Neural cell (in vitro differentiated cells): ENCODE results near the gene GLI3. TPM values are rescaled to one million over a fixed set of nuclear protein-coding genes. Genes with fewer than 3 reads are reported as not detected.

Source experiments
- H2AFZ ChIP-seq: fragments of 200-600, 300-800 bp; sonication (generic), shearing (Covaris generic); 2 replicates; pipeline ENCODE4 v1.6.0; 2014; ENCODE audit warnings: low read depth, mild to moderate bottlenecking, antibody characterized with exemption, low read length, moderate library complexity
- H3F3A ChIP-seq: fragments of 200-600 bp; shearing (Covaris generic); 2 replicates; pipeline ENCODE4 v1.6.1; 2016; ENCODE audit warnings: mild to moderate bottlenecking, moderate library complexity, mixed read lengths, antibody characterized with exemption, low read length; ENCODE audit not compliant: insufficient read depth, poor library complexity, severe bottlenecking
- H3K27ac ChIP-seq: fragments of 200-600, 300-800 bp; sonication (generic), shearing (Covaris generic); 2 replicates; pipeline ENCODE4 v1.5.1; 2014; ENCODE audit warnings: mild to moderate bottlenecking, low read length, moderate library complexity
- H3K27me3 ChIP-seq: fragments of 300-800, 200-600 bp; sonication (generic), shearing (Covaris generic); 2 replicates; pipeline ENCODE4 v1.6.0; 2014; ENCODE audit warnings: mild to moderate bottlenecking, low read depth, low read length, moderate library complexity; ENCODE audit not compliant: insufficient read depth
- H3K36me3 ChIP-seq: fragments of 300-800, 200-600 bp; sonication (generic), shearing (Covaris generic); 2 replicates; pipeline ENCODE4 v1.5.1; 2014; ENCODE audit warnings: mild to moderate bottlenecking, antibody characterized with exemption, low read length, moderate library complexity; ENCODE audit not compliant: insufficient read depth
- H3K4me2 ChIP-seq: fragments of 300-800, 200-600 bp; sonication (generic), shearing (Covaris generic); 2 replicates; pipeline ENCODE4 v1.6.0; 2014; ENCODE audit warnings: mild to moderate bottlenecking, low read length
- H3K4me3 ChIP-seq: fragments of 300-800, 200-600 bp; sonication (generic), shearing (Covaris generic); 2 replicates; pipeline ENCODE4 v1.5.1; 2014; ENCODE audit warnings: mild to moderate bottlenecking, low read length, moderate library complexity
- H3K79me2 ChIP-seq: fragments of 200-600 bp; shearing (Covaris generic); replicated peaks from 2 replicates; pipeline ENCODE4 v1.6.0; 2014; ENCODE audit warnings: mild to moderate bottlenecking, low read length, moderate library complexity; ENCODE audit not compliant: insufficient read depth
- H3K9ac ChIP-seq: fragments of 300-800, 200-600 bp; sonication (generic), shearing (Covaris generic); 2 replicates; pipeline ENCODE4 v1.6.1; 2016; ENCODE audit warnings: mild to moderate bottlenecking, low read length, mixed read lengths
- H3K9me2 ChIP-seq: fragments of 200-600 bp; shearing (Covaris generic); 2 replicates; pipeline ENCODE4 v1.6.1; 2016; ENCODE audit warnings: mild to moderate bottlenecking, low read length, mixed read lengths; ENCODE audit not compliant: insufficient read depth
- H3K9me3 ChIP-seq: fragments of 200-600, 300-800 bp; sonication (generic), shearing (Covaris generic); 2 replicates; pipeline ENCODE4 v1.6.1; 2016; ENCODE audit warnings: mild to moderate bottlenecking, mixed run types, low read length, moderate library complexity, mixed read lengths
- H4K20me1 ChIP-seq: fragments of 200-600 bp; shearing (Covaris generic); 2 replicates; pipeline ENCODE4 v1.6.1; 2016; ENCODE audit warnings: mild to moderate bottlenecking, mixed run types; ENCODE audit not compliant: insufficient read depth
- EP300 ChIP-seq: fragments of 450-650 bp; conservative IDR thresholded peaks from 2 replicates; pipeline ENCODE4 v1.6.1; 2014; ENCODE audit warnings: antibody characterized with exemption, mild to moderate bottlenecking, moderate library complexity; ENCODE audit not compliant: poor library complexity, severe bottlenecking
- EZH2 ChIP-seq: fragments of 200-600, 300-800 bp; shearing (Covaris generic), sonication (generic); IDR thresholded peaks from 2 replicates; pipeline ENCODE4 v1.6.1; 2014; ENCODE audit warnings: antibody characterized with exemption, low read length, borderline replicate concordance, mild to moderate bottlenecking; ENCODE audit not compliant: insufficient read depth, poor library complexity, severe bottlenecking
- MXI1 ChIP-seq: fragments of 450-650 bp; conservative IDR thresholded peaks from 2 replicates; pipeline ENCODE4 v1.6.1; 2014; ENCODE audit warnings: antibody characterized with exemption, mild to moderate bottlenecking; ENCODE audit not compliant: poor library complexity, severe bottlenecking
- POLR2AphosphoS5 ChIP-seq: IDR thresholded peaks from 2 replicates; pipeline ENCODE4 v1.6.1; 2012
- RAD21 ChIP-seq: fragments of 450-650 bp; conservative IDR thresholded peaks from 2 replicates; pipeline ENCODE4 v1.6.1; 2014; ENCODE audit warnings: antibody characterized with exemption, mild to moderate bottlenecking, moderate library complexity
- REST ChIP-seq: IDR thresholded peaks from 2 replicates; pipeline ENCODE4 v1.6.1; 2012; ENCODE audit warnings: borderline replicate concordance
- SMC3 ChIP-seq: fragments of 450-650 bp; conservative IDR thresholded peaks from 2 replicates; pipeline ENCODE4 v1.6.1; 2014; ENCODE audit warnings: antibody characterized with exemption, mild to moderate bottlenecking, moderate library complexity; ENCODE audit not compliant: poor library complexity
- TAF1 ChIP-seq: IDR thresholded peaks from 2 replicates; pipeline ENCODE4 v1.6.1; 2012; ENCODE audit warnings: low read depth
- polyA plus RNA-seq: library from polyadenylated mRNA; depleted of rRNA; stranded (reverse); fragments of >200 nt; gene quantifications from 2 replicates; pipeline ENCODE4 v1.2.3, GENCODE V29; 2014
- TF ChIP-seq, protein P1 (sequence below): fragments of 450-650 bp; IDR thresholded peaks from 2 replicates; pipeline ENCODE4 v1.5.1; 2014; ENCODE audit warnings: antibody characterized with exemption, mild to moderate bottlenecking, moderate library complexity; ENCODE audit not compliant: poor library complexity, severe bottlenecking

GLI3 gene
- polyA plus RNA-seq, 1 donor from 2014 or later: 0.19 TPM

- Histone ChIP-seq H3K36me3 (no peaks in the 10 kb centered on the region), H3K79me2 (no peaks in the 10 kb centered on the region), H3K4me3 (no peak overlapping the region), H3K9me3 (no peaks in the 10 kb centered on the region), H2AFZ (no peak overlapping the region), H3K9me2 (no peaks in the 10 kb centered on the region), H4K20me1 (no peaks in the 10 kb centered on the region), H3K4me2 (no peak overlapping the region), H3K27ac (no peak overlapping the region), H3K27me3 (no peaks in the 10 kb centered on the region), H3K9ac (no peak overlapping the region), H3F3A (no peaks in the 10 kb centered on the region)
- no peak for TF ChIP-seq TAF1
- no peak for TF ChIP-seq REST
- TF ChIP-seq EP300: no peak
- TF ChIP-seq, protein P1, sequence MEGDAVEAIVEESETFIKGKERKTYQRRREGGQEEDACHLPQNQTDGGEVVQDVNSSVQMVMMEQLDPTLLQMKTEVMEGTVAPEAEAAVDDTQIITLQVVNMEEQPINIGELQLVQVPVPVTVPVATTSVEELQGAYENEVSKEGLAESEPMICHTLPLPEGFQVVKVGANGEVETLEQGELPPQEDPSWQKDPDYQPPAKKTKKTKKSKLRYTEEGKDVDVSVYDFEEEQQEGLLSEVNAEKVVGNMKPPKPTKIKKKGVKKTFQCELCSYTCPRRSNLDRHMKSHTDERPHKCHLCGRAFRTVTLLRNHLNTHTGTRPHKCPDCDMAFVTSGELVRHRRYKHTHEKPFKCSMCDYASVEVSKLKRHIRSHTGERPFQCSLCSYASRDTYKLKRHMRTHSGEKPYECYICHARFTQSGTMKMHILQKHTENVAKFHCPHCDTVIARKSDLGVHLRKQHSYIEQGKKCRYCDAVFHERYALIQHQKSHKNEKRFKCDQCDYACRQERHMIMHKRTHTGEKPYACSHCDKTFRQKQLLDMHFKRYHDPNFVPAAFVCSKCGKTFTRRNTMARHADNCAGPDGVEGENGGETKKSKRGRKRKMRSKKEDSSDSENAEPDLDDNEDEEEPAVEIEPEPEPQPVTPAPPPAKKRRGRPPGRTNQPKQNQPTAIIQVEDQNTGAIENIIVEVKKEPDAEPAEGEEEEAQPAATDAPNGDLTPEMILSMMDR: no peak
- no peak for TF ChIP-seq EZH2
- TF ChIP-seq RAD21: no peak
- TF ChIP-seq SMC3: no peak
- no peak for TF ChIP-seq MXI1
- no peak for TF ChIP-seq POLR2AphosphoS5
Measured at GRCh38 chr7:41930538-41931262, 306.3 kb downstream of the GLI3 start.

DNA sequence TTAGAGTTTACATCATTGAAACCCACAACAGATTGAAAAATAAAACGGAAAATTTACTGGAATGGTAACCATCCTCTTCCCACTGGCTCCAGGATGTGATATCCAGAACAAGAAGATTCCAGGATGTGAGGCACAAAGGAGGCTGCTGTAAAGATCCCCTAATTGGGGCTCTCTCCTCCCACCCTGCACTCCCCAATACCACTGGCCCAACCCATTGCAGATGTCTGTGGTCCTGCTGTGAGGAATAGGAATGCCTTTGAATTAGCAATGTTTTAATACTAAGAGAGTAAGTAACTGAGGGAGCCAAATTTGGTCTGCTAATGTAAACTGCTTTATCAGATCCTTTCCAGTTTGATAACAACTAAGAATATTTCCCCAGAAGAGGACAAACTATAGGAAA is 308.2 kb downstream of the GLI3 start:
- TF ChIP-seq POLR2AphosphoS5 (no peak), TAF1 (no peak), SMC3 (no peak)
- TF ChIP-seq, protein P1: no peak
- Histone ChIP-seq H3K4me2 (no peak overlapping the region), H3K79me2 (no peaks in the 10 kb centered on the region)

More for the DNA sequence above, 308.2 kb downstream of the GLI3 start:
- H3K9ac ChIP-seq: no peak overlapping the region
- H3K36me3 ChIP-seq: no peaks in the 10 kb centered on the region
- no peaks in the 10 kb centered on the region for H3F3A ChIP-seq
- H3K27ac ChIP-seq: no peak overlapping the region
- H3K27me3 ChIP-seq: no peaks in the 10 kb centered on the region
- H2AFZ ChIP-seq: no peak overlapping the region
- H3K4me3 ChIP-seq: no peak overlapping the region
- no peaks in the 10 kb centered on the region for H4K20me1 ChIP-seq
- no peaks in the 10 kb centered on the region for H3K9me3 ChIP-seq
- no peaks in the 10 kb centered on the region for H3K9me2 ChIP-seq
